OCI-LY7 (cell line): ENCODE results near the gene AKR7A2. TPM values are rescaled to one million over a fixed set of nuclear protein-coding genes. Genes with fewer than 3 reads are reported as not detected.
"Not testable (repeated sequence)": the region's sequence is repeated elsewhere in the genome, so short reads cannot be mapped to it uniquely, and the experiment has no call there.

ENCODE experiments used
- BruUV-seq: library from RNA; stranded (reverse); fragments of 400-500 nt; replicated peaks from 2 replicates; lab custom pipeline; 2021; lab: Mats Ljungman, UMichigan
- CTCF ChIA-PET: fragments of 300-600 bp; sonication (Branson Sonifier 250); formaldehyde crosslinking; loops from one replicate; lab custom pipeline; 2022; ENCODE audit warnings: antibody characterized with exemption; ENCODE audit not compliant: unreplicated experiment; lab: Charles Lee
- POLR2A ChIA-PET: fragments of 300-600 bp; sonication (Branson Sonifier 250); formaldehyde crosslinking; loops from one replicate; lab custom pipeline; 2022; ENCODE audit warnings: antibody characterized with exemption; lab: Charles Lee
- DNase-seq: peaks from one replicate; pipeline ENCODE4 v3.0.0-alpha.2; 2015; ENCODE audit warnings: low spot score
- H2AFZ ChIP-seq: fragments of 200-600 bp; sonication (generic), shearing (Covaris generic); 2 replicates; pipeline ENCODE4 v1.6.1; 2014; ENCODE audit warnings: mild to moderate bottlenecking, antibody characterized with exemption, low read length, moderate library complexity
- H3K27ac ChIP-seq: fragments of 200-600 bp; sonication (generic); 2 replicates; pipeline ENCODE4 v1.5.1; 2014; ENCODE audit warnings: mixed run types, low read depth, mild to moderate bottlenecking, moderate library complexity, low read length, inconsistent platforms; ENCODE audit not compliant: poor library complexity, severe bottlenecking
- H3K36me3 ChIP-seq: fragments of 200-600 bp; sonication (generic); 2 replicates; pipeline ENCODE4 v1.6.1; 2014; ENCODE audit warnings: mild to moderate bottlenecking, antibody characterized with exemption, low read length, moderate library complexity, mixed read lengths; ENCODE audit not compliant: insufficient read depth
- H3K4me1 ChIP-seq: fragments of 200-600 bp; sonication (generic); 2 replicates; pipeline ENCODE4 v1.5.1; 2014; ENCODE audit warnings: mild to moderate bottlenecking, low read length; ENCODE audit not compliant: insufficient read depth, poor library complexity, severe bottlenecking
- H3K4me2 ChIP-seq: fragments of 200-600 bp; sonication (generic); 2 replicates; pipeline ENCODE4 v1.6.1; 2014; ENCODE audit warnings: mild to moderate bottlenecking, low read length
- H3K4me3 ChIP-seq: fragments of 200-600 bp; sonication (generic); 2 replicates; pipeline ENCODE4 v1.5.1; 2014; ENCODE audit warnings: mild to moderate bottlenecking, low read depth, low read length; ENCODE audit not compliant: poor library complexity, severe bottlenecking
- H3K79me2 ChIP-seq: fragments of 200-600 bp; sonication (generic); 2 replicates; pipeline ENCODE4 v1.6.1; 2016; ENCODE audit warnings: low read depth, mild to moderate bottlenecking, low read length, moderate library complexity, mixed read lengths; ENCODE audit not compliant: insufficient read depth
- H3K9me2 ChIP-seq: fragments of 200-600 bp; sonication (generic); 2 replicates; pipeline ENCODE4 v1.6.1; 2016; ENCODE audit warnings: mild to moderate bottlenecking, low read length, mixed read lengths; ENCODE audit not compliant: insufficient read depth
- H3K9me3 ChIP-seq: fragments of 200-600 bp; sonication (generic); 2 replicates; pipeline ENCODE4 v1.6.1; 2014; ENCODE audit warnings: mild to moderate bottlenecking, mixed run types, low read length, mixed read lengths
- H4K20me1 ChIP-seq: fragments of 200-600 bp; sonication (generic); 2 replicates; pipeline ENCODE4 v1.6.1; 2014; ENCODE audit warnings: mild to moderate bottlenecking, antibody characterized with exemption, low read length, moderate library complexity, mixed read lengths; ENCODE audit not compliant: insufficient read depth
- CTCF ChIP-seq: fragments of 200-600 bp; sonication (generic); conservative IDR thresholded peaks from 2 replicates; pipeline ENCODE4 v1.5.1; 2014; ENCODE audit warnings: mild to moderate bottlenecking, antibody characterized with exemption, low read length, moderate library complexity, mixed read lengths
- EZH2phosphoT487 ChIP-seq: fragments of 200-600 bp; sonication (generic); IDR thresholded peaks from 2 replicates; pipeline ENCODE4 v1.6.1; 2018; ENCODE audit warnings: low read depth, borderline replicate concordance, mild to moderate bottlenecking, mixed run types, antibody characterized with exemption, low read length, moderate library complexity, mixed read lengths
- intact Hi-C: fragments of 100-400 bp; cut with micrococcal nuclease; formaldehyde crosslinking; loops from one replicate; pipeline ENCODE4 v1.10.0; 2022; ENCODE audit not compliant: unreplicated experiment
- total RNA-seq, 2 experiments: library from RNA; depleted of rRNA in 1 of 2; stranded (reverse); fragments of >200 nt in 1 of 2; shearing (Covaris generic) in 1 of 2; gene quantifications; 2 replicates each; pipeline ENCODE4 v1.2.3, GENCODE V29; 2014 to 2022

Gene AKR7A2
- total RNA-seq, 2 experiments from 2014 or later, result 54.2 to 75.2 TPM

GRCh38 chr1:19284881-19285280 lies 27.1 kb downstream of the AKR7A2 start:
- CTCF ChIA-PET, result no interaction called here

GRCh38 chr1:19283891-19284290 lies 28.1 kb downstream of the AKR7A2 start:
- Histone ChIP-seq H3K9me3 (no peaks in the 10 kb centered on the region), H3K4me2 (no peak overlapping the region), H2AFZ (no peak overlapping the region), H3K36me3 (no peaks in the 10 kb centered on the region), H4K20me1 (no peaks in the 10 kb centered on the region), H3K79me2 (no peaks in the 10 kb centered on the region), H3K4me1 (no peaks in the 10 kb centered on the region), H3K9me2 (no peaks in the 10 kb centered on the region), H3K4me3 (no peak overlapping the region), H3K27ac (no peak overlapping the region)
- POLR2A ChIA-PET, result no interaction called here
- intact Hi-C loops, result no loop called here
- TF ChIP-seq EZH2phosphoT487, result no peak
- no peak for TF ChIP-seq CTCF
- no TSS peak for BruUV-seq
- CTCF ChIA-PET, result no interaction called here
- no peak for DNase-seq

More at GRCh38 chr1:19284881-19285280, 27.1 kb downstream of the AKR7A2 start:
- H3K9me2 ChIP-seq, result no peaks in the 10 kb centered on the region
- no peaks in the 10 kb centered on the region for H3K9me3 ChIP-seq
- BruUV-seq, result no TSS peak
- no peaks in the 10 kb centered on the region for H3K79me2 ChIP-seq
- POLR2A ChIA-PET, result no interaction called here
- H4K20me1 ChIP-seq, result no peaks in the 10 kb centered on the region
- intact Hi-C loops, result no loop called here
- no peak overlapping the region for H3K4me2 ChIP-seq
- H3K36me3 ChIP-seq, result no peaks in the 10 kb centered on the region
- no peak for TF ChIP-seq CTCF
- TF ChIP-seq EZH2phosphoT487, result no peak
- H3K4me1 ChIP-seq, result no peaks in the 10 kb centered on the region
- no peak overlapping the region for H3K27ac ChIP-seq
- H3K4me3 ChIP-seq, result no peak overlapping the region
- no peak for DNase-seq
- H2AFZ ChIP-seq, result no peak overlapping the region

GRCh38 chr1:19274636-19275035 lies 37.3 kb downstream of the AKR7A2 start:
- ChIA-PET CTCF (no interaction called here), POLR2A (interaction anchor here (0.6 kb wide), 1 partner anchor 198 kb away, joined by 4 read pairs; no protein-coding TSS in a partner anchor)
- no TSS peak for BruUV-seq
- no peak for DNase-seq
- no peaks in the 10 kb centered on the region for H3K9me2 ChIP-seq
- no peaks in the 10 kb centered on the region for H3K9me3 ChIP-seq
- no peak overlapping the region for H3K27ac ChIP-seq
- H2AFZ ChIP-seq, result no peak overlapping the region
- intact Hi-C loops, result no loop called here
- no peak overlapping the region for H3K4me3 ChIP-seq
- H3K4me1 ChIP-seq, result no peaks in the 10 kb centered on the region
- TF ChIP-seq EZH2phosphoT487 (no peak), CTCF (no peak)
- no peaks in the 10 kb centered on the region for H3K79me2 ChIP-seq
- H4K20me1 ChIP-seq, result no peaks in the 10 kb centered on the region
- no peaks in the 10 kb centered on the region for H3K36me3 ChIP-seq
- no peak overlapping the region for H3K4me2 ChIP-seq

GRCh38 chr1:19273844-19274531 lies 38.0 kb downstream of the AKR7A2 start:
- CTCF ChIA-PET, H3K4me1 ChIP-seq, H3K9me2 ChIP-seq, H3K4me3 ChIP-seq, DNase-seq, H3K4me2 ChIP-seq, H3K9me3 ChIP-seq, H2AFZ ChIP-seq, H3K36me3 ChIP-seq, intact Hi-C loops, POLR2A ChIA-PET, H3K79me2 ChIP-seq, H4K20me1 ChIP-seq, H3K27ac ChIP-seq, BruUV-seq: not testable (repeated sequence)
